22Rv1 (cell line): ENCODE measurements around the gene MAGEA8.

Experiments used
- CTCF ChIP-seq: fragments of 450-650 bp; IDR thresholded peaks from 2 replicates; pipeline ENCODE4 v1.5.1; 2017; ENCODE audit warnings: mild to moderate bottlenecking
- ZFX ChIP-seq: fragments of 450-650 bp; IDR thresholded peaks from 2 replicates; pipeline ENCODE4 v1.6.1; 2017; ENCODE audit warnings: antibody characterized with exemption, borderline replicate concordance

- no peak for TF ChIP-seq CTCF
- no peak for TF ChIP-seq ZFX
Measured at GRCh38 chrX:149877157-149877556, 3.8 kb upstream of the MAGEA8 start.
